Measurements from ENCODE around the gene TIMM22.

GRCh38 chr17:975371-975915, 21.5 kb upstream of the TIMM22 start:
- TF ChIP-seq EZH2 (IDR thresholded peaks at IDR 0.05; ENCODE audit: low read depth), result no peak
- TF ChIP-seq CTCF (conservative IDR thresholded peaks at IDR 0.05), result no peak

Measured in PC-9 (cell line).